Activated naive CD8-positive, alpha-beta T cell (primary cell): ENCODE data around the gene NAA25.
"Not testable (repeated sequence)": the region's sequence is repeated elsewhere in the genome, so short reads cannot be mapped to it uniquely, and the experiment has no call there.

Experiments used
- H3K27ac Mint-ChIP-seq: one replicate; pipeline ENCODE4 v1.8.0; 2021; ENCODE audit warnings: mixed read lengths
- H3K27me3 Mint-ChIP-seq: one replicate; pipeline ENCODE4 v1.8.0; 2021; ENCODE audit warnings: mixed read lengths
- H3K36me3 Mint-ChIP-seq: one replicate; pipeline ENCODE4 v1.8.0; 2021; ENCODE audit warnings: mixed read lengths
- H3K4me1 Mint-ChIP-seq: one replicate; pipeline ENCODE4 v1.8.0; 2021; ENCODE audit warnings: low read depth, mixed read lengths
- H3K4me3 Mint-ChIP-seq: one replicate; pipeline ENCODE4 v1.8.0; 2021; ENCODE audit warnings: mild to moderate bottlenecking, mixed read lengths
- H3K9me3 Mint-ChIP-seq: one replicate; pipeline ENCODE4 v1.8.0; 2021; ENCODE audit warnings: low read depth, mixed read lengths

Gene NAA25

DNA sequence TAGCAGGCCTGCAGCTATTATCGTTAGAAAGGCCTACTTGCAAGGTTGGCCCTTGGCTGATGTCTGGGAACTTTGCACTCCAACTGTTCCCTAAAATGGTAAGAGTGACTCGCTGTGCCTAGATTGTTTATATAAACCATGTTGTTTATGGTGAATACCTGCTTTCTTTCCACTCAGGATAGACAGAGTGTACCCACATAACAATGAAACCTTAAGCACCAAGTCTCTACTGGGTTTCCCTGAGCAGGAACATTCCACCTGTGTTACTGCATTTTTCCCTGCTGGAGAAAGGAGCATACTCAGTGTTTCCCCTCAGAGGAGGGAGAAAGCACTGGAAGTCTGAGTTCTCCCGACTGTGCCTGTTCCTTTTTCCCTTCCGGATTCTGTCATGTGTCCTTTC, 62.6 kb downstream of the NAA25 start:
- Mint-ChIP-seq H3K4me1 (peaks cover 2% of the 10 kb centered on the region), H3K36me3 (peaks cover 9% of the 10 kb centered on the region)

DNA sequence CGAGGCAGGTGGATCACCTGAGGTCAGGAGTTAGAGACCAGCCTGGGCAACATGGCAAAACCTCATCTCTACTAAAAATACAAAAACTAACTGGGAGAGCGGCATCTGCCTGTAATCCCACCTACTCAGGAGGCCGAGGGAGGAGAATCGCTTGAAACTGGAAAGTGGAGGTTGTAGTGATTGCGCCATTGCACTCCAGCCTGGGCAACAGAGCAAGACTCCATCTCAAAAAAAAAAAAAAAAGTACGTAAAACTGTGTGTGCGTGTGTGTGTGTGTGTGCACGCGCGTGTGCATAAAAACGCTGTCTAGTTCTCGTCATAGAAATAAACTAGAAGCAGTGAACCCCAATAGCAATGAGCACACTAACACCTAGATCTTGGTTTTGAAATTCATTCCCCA, 72.0 kb downstream of the NAA25 start:
- not testable (repeated sequence) for H3K9me3 Mint-ChIP-seq, H3K4me3 Mint-ChIP-seq, H3K27ac Mint-ChIP-seq, H3K4me1 Mint-ChIP-seq, H3K27me3 Mint-ChIP-seq
- peaks cover 16% of the 10 kb centered on the region for H3K36me3 Mint-ChIP-seq

More for the DNA sequence above, 62.6 kb downstream of the NAA25 start:
- Mint-ChIP-seq H3K27me3 (no peaks in the 10 kb centered on the region), H3K4me3 (no peak overlapping the region), H3K9me3 (no peaks in the 10 kb centered on the region), H3K27ac (no peak overlapping the region)

- Mint-ChIP-seq H3K36me3 (peaks cover 16% of the 10 kb centered on the region), H3K4me3 (no peak overlapping the region), H3K4me1 (no peaks in the 10 kb centered on the region), H3K9me3 (no peaks in the 10 kb centered on the region), H3K27me3 (no peaks in the 10 kb centered on the region), H3K27ac (peak overlapping the region; percentile 16)
Measured at GRCh38 chr12:112035219-112035785, 73.3 kb downstream of the NAA25 start.

DNA sequence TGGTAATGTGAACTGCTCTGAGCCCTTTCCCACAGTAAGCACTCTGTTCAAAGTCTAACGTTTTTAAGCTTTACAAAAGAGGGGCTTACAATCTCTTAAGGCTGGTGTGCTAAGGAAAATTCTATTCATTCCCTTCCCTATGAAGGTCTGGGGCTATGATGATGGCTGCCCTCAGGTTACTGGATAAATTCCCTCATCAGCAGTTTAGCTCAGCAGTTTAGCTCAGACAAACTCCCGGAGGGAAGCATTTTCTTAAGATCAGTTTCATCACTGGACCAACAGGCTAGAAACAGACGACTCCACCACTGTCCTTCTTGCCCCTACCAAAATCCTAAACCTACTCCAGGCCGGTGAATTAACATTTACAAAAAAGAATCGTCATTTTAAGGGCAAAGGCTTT, 76.3 kb downstream of the NAA25 start:
- no peak overlapping the region for H3K4me3 Mint-ChIP-seq
- H3K4me1 Mint-ChIP-seq, result peaks cover 8% of the 10 kb centered on the region
- H3K27me3 Mint-ChIP-seq, result no peaks in the 10 kb centered on the region
- H3K27ac Mint-ChIP-seq, result no peak overlapping the region
- no peaks in the 10 kb centered on the region for H3K9me3 Mint-ChIP-seq
- peaks cover 8% of the 10 kb centered on the region for H3K36me3 Mint-ChIP-seq

DNA sequence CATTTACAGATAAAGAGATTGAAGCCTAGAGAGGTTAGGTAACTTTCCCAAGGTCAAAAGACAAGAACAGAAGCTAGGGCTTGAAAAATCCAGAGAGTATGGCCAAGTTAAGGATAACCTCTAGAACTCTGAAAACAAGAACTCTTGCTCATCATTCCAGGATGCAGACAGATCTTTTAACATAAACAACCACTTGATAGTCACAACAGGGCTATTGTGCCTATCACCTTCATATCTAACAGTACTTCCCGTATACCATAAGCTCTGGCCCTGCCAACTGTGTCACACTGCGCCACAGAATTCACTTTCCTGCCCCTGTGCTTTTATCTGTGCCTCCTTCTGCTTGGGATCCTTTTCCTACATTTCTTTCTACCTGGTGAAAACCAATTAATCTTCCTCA, 77.1 kb downstream of the NAA25 start:
- H3K4me3 Mint-ChIP-seq, result no peak overlapping the region
- peaks cover 8% of the 10 kb centered on the region for H3K36me3 Mint-ChIP-seq
- H3K27ac Mint-ChIP-seq, result peak overlapping the region; percentile 7
- H3K9me3 Mint-ChIP-seq, result no peaks in the 10 kb centered on the region
- peaks cover 12% of the 10 kb centered on the region for H3K4me1 Mint-ChIP-seq
- H3K27me3 Mint-ChIP-seq, result no peaks in the 10 kb centered on the region

- peaks cover 23% of the 10 kb centered on the region for H3K4me1 Mint-ChIP-seq
- no peaks in the 10 kb centered on the region for H3K27me3 Mint-ChIP-seq
- no peak overlapping the region for H3K4me3 Mint-ChIP-seq
- H3K36me3 Mint-ChIP-seq, result peaks cover 8% of the 10 kb centered on the region
- peak overlapping the region; percentile 12 for H3K27ac Mint-ChIP-seq
- H3K9me3 Mint-ChIP-seq, result no peaks in the 10 kb centered on the region
Measured at GRCh38 chr12:112029301-112029700, 79.3 kb downstream of the NAA25 start.

GRCh38 chr12:112025808-112026375, 82.7 kb downstream of the NAA25 start:
- peaks cover 9% of the 10 kb centered on the region for H3K36me3 Mint-ChIP-seq
- H3K27me3 Mint-ChIP-seq, result no peaks in the 10 kb centered on the region
- H3K9me3 Mint-ChIP-seq, result no peaks in the 10 kb centered on the region
- peak overlapping the region; percentile 86 for H3K27ac Mint-ChIP-seq
- H3K4me1 Mint-ChIP-seq, result peaks cover 24% of the 10 kb centered on the region
- H3K4me3 Mint-ChIP-seq, result no peak overlapping the region

GRCh38 chr12:112023759-112024396, 84.7 kb downstream of the NAA25 start:
- Mint-ChIP-seq H3K36me3 (peaks cover 9% of the 10 kb centered on the region), H3K27ac (no peak overlapping the region), H3K9me3 (no peaks in the 10 kb centered on the region), H3K4me3 (no peak overlapping the region), H3K27me3 (no peaks in the 10 kb centered on the region), H3K4me1 (peaks cover 36% of the 10 kb centered on the region)

DNA sequence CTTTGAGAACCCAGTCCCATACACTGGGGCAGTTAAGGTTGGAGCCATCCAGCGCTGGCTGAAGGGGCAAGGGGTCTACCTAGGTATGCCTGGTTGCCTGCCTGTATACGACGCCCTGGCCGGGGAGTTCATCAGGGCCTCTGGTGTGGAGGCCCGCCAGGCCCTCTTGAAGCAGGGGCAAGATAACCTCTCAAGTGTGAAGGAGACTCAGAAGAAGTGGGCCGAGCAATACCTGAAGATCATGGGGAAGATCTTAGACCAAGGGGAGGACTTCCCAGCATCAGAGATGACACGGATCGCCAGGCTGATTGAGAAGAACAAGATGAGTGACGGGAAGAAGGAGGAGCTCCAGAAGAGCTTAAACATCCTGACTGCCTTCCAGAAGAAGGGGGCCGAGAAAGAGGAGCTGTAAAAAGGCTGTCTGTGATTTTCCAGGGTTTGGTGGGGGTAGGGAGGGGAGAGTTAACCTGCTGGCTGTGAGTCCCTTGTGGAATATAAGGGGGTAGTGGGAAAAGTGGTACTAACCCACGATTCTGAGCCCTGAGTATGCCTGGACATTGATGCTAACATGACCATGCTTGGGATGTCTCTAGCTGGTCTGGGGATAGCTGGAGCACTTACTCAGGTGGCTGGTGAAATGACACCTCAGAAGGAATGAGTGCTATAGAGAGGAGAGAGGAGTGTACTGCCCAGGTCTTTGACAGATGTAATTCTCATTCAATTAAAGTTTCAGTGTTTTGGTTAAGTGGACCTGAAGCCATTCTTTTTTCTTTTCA, 86.2 kb downstream of the NAA25 start:
- Mint-ChIP-seq H3K4me3 (no peak overlapping the region), H3K27ac (peak overlapping the region; percentile 66), H3K27me3 (no peaks in the 10 kb centered on the region), H3K4me1 (peaks cover 43% of the 10 kb centered on the region), H3K36me3 (peaks cover 8% of the 10 kb centered on the region), H3K9me3 (no peaks in the 10 kb centered on the region)

DNA sequence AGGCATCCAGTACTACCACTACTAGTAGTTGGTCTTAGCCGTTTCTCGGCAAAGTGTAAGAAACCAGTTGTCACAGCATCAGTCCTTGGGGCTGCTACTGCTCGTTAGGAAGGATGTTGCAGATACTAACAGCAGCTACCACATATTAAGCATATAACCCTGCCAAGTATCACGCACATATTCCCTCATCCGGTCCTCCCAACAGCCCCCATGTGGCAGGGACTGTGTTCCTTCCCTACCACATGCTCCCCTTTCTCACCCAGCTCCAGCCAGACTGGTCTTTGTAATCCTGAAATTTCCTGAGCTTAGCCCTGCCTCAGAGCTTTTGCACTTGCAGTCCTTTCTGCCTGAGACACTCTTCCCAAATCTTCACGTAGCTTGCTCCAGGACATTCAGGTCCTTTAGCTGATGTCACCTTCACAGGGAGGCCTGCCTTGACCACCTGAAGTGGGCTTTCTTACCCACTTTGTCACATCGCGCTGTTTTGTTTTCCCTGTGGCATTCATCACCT, 87.6 kb downstream of the NAA25 start:
- no peaks in the 10 kb centered on the region for H3K27me3 Mint-ChIP-seq
- peaks cover 12% of the 10 kb centered on the region for H3K36me3 Mint-ChIP-seq
- peak overlapping the region; percentile 47 for H3K27ac Mint-ChIP-seq
- no peaks in the 10 kb centered on the region for H3K9me3 Mint-ChIP-seq
- peaks cover 46% of the 10 kb centered on the region for H3K4me1 Mint-ChIP-seq
- H3K4me3 Mint-ChIP-seq, result no peak overlapping the region

DNA sequence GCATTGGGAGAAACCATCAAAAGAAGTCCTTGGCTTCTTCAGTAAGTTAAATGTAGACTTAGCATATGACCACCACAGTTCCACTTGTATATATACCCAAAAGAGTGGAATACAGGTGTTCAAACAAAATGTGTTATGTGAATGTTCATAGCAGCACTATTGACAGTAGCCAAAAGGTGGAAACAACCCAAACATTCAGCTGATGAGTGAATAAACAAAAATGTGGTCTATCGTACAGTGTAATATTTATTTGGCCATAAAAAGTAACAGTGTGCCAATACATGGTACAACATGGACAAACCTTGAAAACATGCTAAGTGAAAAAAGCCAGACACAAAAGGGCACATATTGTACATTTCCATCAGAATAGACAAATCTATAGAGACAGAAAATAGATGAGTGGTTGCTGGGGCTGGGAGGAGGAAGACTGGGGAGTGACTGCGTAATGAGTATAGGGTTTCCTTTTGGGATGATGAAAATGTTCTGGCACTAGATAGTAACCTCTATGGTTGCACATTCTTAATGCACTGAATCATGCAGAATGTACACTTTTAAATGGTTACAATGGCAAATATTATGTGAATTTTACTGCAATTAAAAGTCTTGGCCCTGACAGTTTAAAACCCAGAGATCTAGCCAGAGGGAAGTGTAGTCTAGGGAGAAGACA, 89.9 kb downstream of the NAA25 start:
- Mint-ChIP-seq H3K9me3 (no peaks in the 10 kb centered on the region), H3K4me1 (peaks cover 55% of the 10 kb centered on the region), H3K36me3 (peaks cover 17% of the 10 kb centered on the region), H3K27ac (peak overlapping the region; percentile 75), H3K27me3 (no peaks in the 10 kb centered on the region), H3K4me3 (no peak overlapping the region)

DNA sequence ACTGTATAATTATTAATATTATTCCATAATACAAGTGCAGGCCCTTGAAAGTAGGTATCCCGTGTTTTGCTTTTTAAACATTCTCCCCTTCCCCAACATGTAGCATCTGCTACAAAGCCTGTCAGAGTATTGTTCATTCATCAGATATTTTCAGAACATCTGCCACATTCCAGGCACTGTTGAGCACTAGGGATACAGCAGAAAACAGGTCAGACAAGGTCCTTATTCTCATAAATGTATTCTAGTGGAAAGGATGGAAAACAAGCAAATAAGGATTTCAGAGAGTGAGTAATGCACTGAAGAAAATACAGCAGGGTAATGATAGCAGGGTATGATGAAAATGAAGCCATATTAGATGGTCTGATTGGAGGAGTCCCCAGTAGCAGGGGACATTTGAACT, 91.5 kb downstream of the NAA25 start:
- peaks cover 12% of the 10 kb centered on the region for H3K36me3 Mint-ChIP-seq
- H3K4me1 Mint-ChIP-seq, result peaks cover 59% of the 10 kb centered on the region
- H3K27ac Mint-ChIP-seq, result peak overlapping the region; percentile 28
- no peaks in the 10 kb centered on the region for H3K9me3 Mint-ChIP-seq
- no peak overlapping the region for H3K4me3 Mint-ChIP-seq
- no peaks in the 10 kb centered on the region for H3K27me3 Mint-ChIP-seq

DNA sequence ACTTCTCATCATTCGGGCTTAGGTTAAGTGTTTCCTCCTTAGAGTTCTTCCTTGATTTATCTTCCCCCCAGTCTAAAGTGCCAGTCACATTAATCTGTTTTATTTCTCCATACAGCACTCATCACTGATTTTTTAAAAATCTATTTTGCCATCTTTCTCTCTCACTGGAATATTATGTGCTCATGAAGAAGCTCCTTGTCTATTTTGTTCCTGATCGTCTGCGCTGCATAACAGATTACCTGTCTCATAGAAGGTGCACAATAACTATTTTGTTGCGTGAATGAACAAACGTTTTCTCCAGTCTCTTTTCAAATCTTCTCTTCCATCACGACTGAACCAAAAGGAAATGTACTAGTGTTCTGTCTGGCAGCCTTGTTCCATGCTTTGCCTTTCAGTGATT, 92.6 kb downstream of the NAA25 start:
- H3K36me3 Mint-ChIP-seq, result peaks cover 18% of the 10 kb centered on the region
- H3K9me3 Mint-ChIP-seq, result peaks cover 5% of the 10 kb centered on the region
- no peaks in the 10 kb centered on the region for H3K27me3 Mint-ChIP-seq
- peaks cover 69% of the 10 kb centered on the region for H3K4me1 Mint-ChIP-seq
- H3K27ac Mint-ChIP-seq, result peak overlapping the region; percentile 42
- H3K4me3 Mint-ChIP-seq, result peak overlapping the region; percentile 59

GRCh38 chr12:112013601-112014402, 94.8 kb downstream of the NAA25 start:
- Mint-ChIP-seq H3K27me3 (no peaks in the 10 kb centered on the region), H3K9me3 (peaks cover 5% of the 10 kb centered on the region), H3K4me1 (peaks cover 63% of the 10 kb centered on the region), H3K36me3 (peaks cover 21% of the 10 kb centered on the region), H3K4me3 (peak overlapping the region; percentile 97), H3K27ac (peak overlapping the region; percentile 93)
